ENCODE data around the gene GRAP2.

GRCh38 chr22:39883057-39883456, 17.8 kb upstream of the GRAP2 start:
- no peak for TF ChIP-seq POLR2A (IDR thresholded peaks at IDR 0.05; ENCODE audit: low read depth, low read length)
- no peak for TF ChIP-seq SMC3 (IDR thresholded peaks at IDR 0.05; ENCODE audit: low read depth, low read length)
- TF ChIP-seq, protein P1, sequence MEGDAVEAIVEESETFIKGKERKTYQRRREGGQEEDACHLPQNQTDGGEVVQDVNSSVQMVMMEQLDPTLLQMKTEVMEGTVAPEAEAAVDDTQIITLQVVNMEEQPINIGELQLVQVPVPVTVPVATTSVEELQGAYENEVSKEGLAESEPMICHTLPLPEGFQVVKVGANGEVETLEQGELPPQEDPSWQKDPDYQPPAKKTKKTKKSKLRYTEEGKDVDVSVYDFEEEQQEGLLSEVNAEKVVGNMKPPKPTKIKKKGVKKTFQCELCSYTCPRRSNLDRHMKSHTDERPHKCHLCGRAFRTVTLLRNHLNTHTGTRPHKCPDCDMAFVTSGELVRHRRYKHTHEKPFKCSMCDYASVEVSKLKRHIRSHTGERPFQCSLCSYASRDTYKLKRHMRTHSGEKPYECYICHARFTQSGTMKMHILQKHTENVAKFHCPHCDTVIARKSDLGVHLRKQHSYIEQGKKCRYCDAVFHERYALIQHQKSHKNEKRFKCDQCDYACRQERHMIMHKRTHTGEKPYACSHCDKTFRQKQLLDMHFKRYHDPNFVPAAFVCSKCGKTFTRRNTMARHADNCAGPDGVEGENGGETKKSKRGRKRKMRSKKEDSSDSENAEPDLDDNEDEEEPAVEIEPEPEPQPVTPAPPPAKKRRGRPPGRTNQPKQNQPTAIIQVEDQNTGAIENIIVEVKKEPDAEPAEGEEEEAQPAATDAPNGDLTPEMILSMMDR (conservative IDR thresholded peaks at IDR 0.05; ENCODE audit: low read depth, low read length): no peak
- TF ChIP-seq CEBPB (IDR thresholded peaks at IDR 0.05; ENCODE audit: low read depth, low read length): no peak
- no peak for TF ChIP-seq BHLHE40 (IDR thresholded peaks at IDR 0.05; ENCODE audit: low read depth, low read length)
- no peak for TF ChIP-seq RAD21 (IDR thresholded peaks at IDR 0.05; ENCODE audit: low read length)
- no peak for TF ChIP-seq NFE2L2 (IDR thresholded peaks at IDR 0.05; ENCODE audit: low read depth, low read length)
- no peak for TF ChIP-seq RFX5 (IDR thresholded peaks at IDR 0.05; ENCODE audit: low read depth, low read length)
